Stimulated activated CD8-positive, alpha-beta memory T cell treated with anti-CD3 and anti-CD28 coated beads, Interleukin-12 subunit alpha, Interleukin-12 subunit beta, amount 100 ng/mL, for 24 hours (primary cell): ENCODE results near the gene LCN10.
A peak's percentile ranks its signal among the peaks of the same experiment; 100 is the strongest.

Source experiments
- DNase-seq: peaks from one replicate; pipeline ENCODE4 v3.0.0-alpha.2; 2020; ENCODE audit errors: extremely low read depth

Gene LCN10

GRCh38 chr9:136700959-136701667 lies 41.6 kb downstream of the LCN10 start:
- DNase-seq: peak; percentile 41

- DNase-seq: no peak
Observed at GRCh38 chr9:136700304-136700703, 42.4 kb downstream of the LCN10 start.

GRCh38 chr9:136698635-136699246 lies 44.0 kb downstream of the LCN10 start:
- DNase-seq: no peak

- DNase-seq: no peak
Observed at GRCh38 chr9:136697821-136698526, 44.8 kb downstream of the LCN10 start.

- no peak for DNase-seq
Observed at GRCh38 chr9:136697146-136697820, 45.5 kb downstream of the LCN10 start.

- DNase-seq: no peak
Observed at GRCh38 chr9:136696502-136696901, 46.2 kb downstream of the LCN10 start.

GRCh38 chr9:136695955-136696354 lies 46.8 kb downstream of the LCN10 start:
- DNase-seq: no peak

GRCh38 chr9:136695435-136695895 lies 47.3 kb downstream of the LCN10 start:
- no peak for DNase-seq

GRCh38 chr9:136694872-136695247 lies 47.9 kb downstream of the LCN10 start:
- DNase-seq: no peak

GRCh38 chr9:136694163-136694871 lies 48.4 kb downstream of the LCN10 start:
- DNase-seq: no peak

GRCh38 chr9:136693490-136694162 lies 49.1 kb downstream of the LCN10 start:
- DNase-seq: no peak

GRCh38 chr9:136693135-136693489 lies 49.6 kb downstream of the LCN10 start:
- DNase-seq: no peak

- no peak for DNase-seq
Observed at GRCh38 chr9:136692185-136693134, 50.3 kb downstream of the LCN10 start.

GRCh38 chr9:136691316-136692184 lies 51.2 kb downstream of the LCN10 start:
- no peak for DNase-seq

- DNase-seq: no peak
Observed at GRCh38 chr9:136690806-136691261, 51.9 kb downstream of the LCN10 start.

GRCh38 chr9:136690104-136690805 lies 52.5 kb downstream of the LCN10 start:
- DNase-seq: no peak

GRCh38 chr9:136689108-136689460 lies 53.7 kb downstream of the LCN10 start:
- no peak for DNase-seq
